A549 treated with ZK216348 at 1 μM for 4 hours (cell line): ENCODE results near the gene ZDHHC11B. TPM values are rescaled to one million over a fixed set of nuclear protein-coding genes. Genes with fewer than 3 reads are reported as not detected.

Source experiments
- total RNA-seq: library from RNA; stranded (reverse); fragments of 200-300 nt; extraction: Qiagen RNA extraction; gene quantifications from 5 replicates; pipeline ENCODE4 v1.2.3, GENCODE V29; 2022; ENCODE audit warnings: low read depth

The ZDHHC11B gene, protein sequence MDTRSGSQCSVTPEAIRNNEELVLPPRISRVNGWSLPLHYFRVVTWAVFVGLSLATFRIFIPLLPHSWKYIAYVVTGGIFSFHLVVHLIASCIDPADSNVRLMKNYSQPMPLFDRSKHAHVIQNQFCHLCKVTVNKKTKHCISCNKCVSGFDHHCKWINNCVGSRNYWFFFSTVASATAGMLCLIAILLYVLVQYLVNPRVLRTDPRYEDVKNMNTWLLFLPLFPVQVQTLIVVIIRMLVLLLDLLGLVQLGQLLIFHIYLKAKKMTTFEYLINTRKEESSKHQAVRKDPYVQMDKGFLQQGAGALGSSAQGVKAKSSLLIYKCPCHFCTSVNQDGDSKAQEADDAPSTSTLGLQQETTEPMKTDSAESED
- 1.1 to 1.8 TPM (median 1.5 TPM) in 5 replicates for total RNA-seq

DNA sequence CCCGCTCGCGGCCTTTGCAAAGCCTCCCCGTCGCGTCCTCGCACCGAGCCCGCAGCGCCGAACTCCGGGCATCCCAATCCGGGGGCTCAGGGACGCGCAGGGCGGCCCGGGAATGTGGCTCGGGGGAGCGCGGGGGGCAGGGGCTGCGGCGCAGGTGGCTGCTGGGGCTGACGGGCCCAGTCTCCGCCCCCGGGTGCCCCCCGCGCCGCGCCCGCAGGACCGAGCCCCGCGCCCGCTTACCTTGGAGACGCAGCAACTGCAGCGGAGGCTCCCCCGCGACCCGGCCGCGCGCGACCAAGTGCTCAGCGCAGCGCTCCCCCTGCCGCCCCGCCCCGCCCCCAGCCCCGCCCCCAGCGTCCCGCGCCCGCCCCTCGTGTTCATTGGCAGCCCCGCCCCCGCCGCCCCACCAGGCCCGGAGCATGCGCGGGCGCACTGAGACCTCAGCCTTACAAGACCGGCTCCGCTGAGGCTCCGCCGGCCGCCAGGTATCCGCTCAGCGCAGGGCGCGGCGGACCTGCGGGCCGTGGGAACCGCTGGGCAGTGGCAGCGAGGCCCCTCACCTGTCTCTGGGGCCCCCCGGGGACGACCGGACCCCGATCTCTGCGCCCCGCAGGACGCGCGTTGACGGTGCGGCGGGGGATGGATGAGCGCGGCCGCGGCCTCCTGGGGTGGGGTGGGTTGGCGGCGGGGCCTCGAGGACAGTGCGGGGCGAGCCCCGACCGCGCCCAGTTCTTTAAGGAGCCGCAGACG, at the start of gene ZDHHC11B:
TSS of gene ZDHHC11B (minus strand) at position 302 of the 750 bp plus-strand sequence. CDS start 17,810 bp downstream, outside the sequence.

GRCh38 chr5:693271-694041, 91.1 kb downstream of the ZDHHC11B start, which contains the start of gene TPPP:
Gene TPPP, minus strand, starts transcription at chr5:693352. Its CDS starts 15,292 bp downstream, at chr5:678060.

Other genes starting within 250 kb of the ZDHHC11B start
- gene CEP72, start 172.4 kb downstream of the ZDHHC11B start, total RNA-seq, result 6.5 to 12.4 TPM (median 10.8 TPM) in 5 replicates
- gene TPPP, start 91.4 kb downstream of the ZDHHC11B start, total RNA-seq, result 4.5 to 7.6 TPM (median 6.0 TPM) in 5 replicates
- 11.9 to 21.0 TPM (median 19.8 TPM) in 5 replicates for gene ZDHHC11, start 66.3 kb upstream of the ZDHHC11B start, total RNA-seq
- 36.1 to 44.8 TPM (median 43.1 TPM) in 5 replicates for gene BRD9, start 108.1 kb upstream of the ZDHHC11B start, total RNA-seq
- gene TRIP13, start 108.2 kb upstream of the ZDHHC11B start, total RNA-seq, result 65.0 to 71.5 TPM (median 66.3 TPM) in 5 replicates
- gene NKD2, start 224.1 kb upstream of the ZDHHC11B start, total RNA-seq, result 12.5 to 20.1 TPM (median 19.8 TPM) in 5 replicates